Measurements from ENCODE around the gene SRCIN1. TPM values are rescaled to one million over a fixed set of nuclear protein-coding genes. Genes with fewer than 3 reads are reported as not detected.

SRCIN1 gene
- total and polyA plus RNA-seq, 4 donors: 0.05 to 5.3 (median 2.7) TPM

GRCh38 chr17:38632334-38632733 is 26.6 kb upstream of the SRCIN1 start:
- Histone ChIP-seq H3K27ac (ENCODE audit: low read depth in 1 of 2, low read length in 2 of 2) (no peak overlapping the region), H3K9ac (ENCODE audit: low read depth in 1 of 2, low read length in 2 of 2) (no peak overlapping the region), H3K27me3 (ENCODE audit: control insufficient read depth in 4 of 4, insufficient read depth in 4 of 4, low read length in 3 of 4) (no peaks in the 10 kb centered on the region), H3K4me3 (ENCODE audit: low read depth in 1 of 3, low read length in 3 of 3) (no peak overlapping the region), H3K36me3 (ENCODE audit: control insufficient read depth in 4 of 4, insufficient read depth in 3 of 4, low read depth in 1 of 4, low read length in 3 of 4) (no peaks in the 10 kb centered on the region), H3K9me3 (ENCODE audit: control insufficient read depth in 4 of 4, low read length in 3 of 4) (no peaks in the 10 kb centered on the region), H3K4me1 (ENCODE audit: control insufficient read depth in 4 of 4, insufficient read depth in 4 of 4, low read length in 3 of 4) (no peaks in the 10 kb centered on the region)
- TF ChIP-seq SP1 (IDR thresholded peaks at IDR 0.05) (no peak), JUND (IDR thresholded peaks at IDR 0.05) (no peak), YY1 (IDR thresholded peaks at IDR 0.05) (no peak), TAF1 (conservative IDR thresholded peaks at IDR 0.05) (no peak), REST (IDR thresholded peaks at IDR 0.05) (no peak), RXRA (IDR thresholded peaks at IDR 0.05) (no peak), GABPA (IDR thresholded peaks at IDR 0.05 in 1 of 2, conservative IDR thresholded peaks at IDR 0.05 in 1 of 2) (no peak), NR2F2 (IDR thresholded peaks at IDR 0.05) (no peak), FOXA2 (IDR thresholded peaks at IDR 0.05) (no peak), RAD21 (IDR thresholded peaks at IDR 0.05) (no peak), EGR1 (IDR thresholded peaks at IDR 0.05; ENCODE audit: low read depth in 2 of 2) (no peak), ZBTB33 (IDR thresholded peaks at IDR 0.05) (no peak), HNF4A (conservative IDR thresholded peaks at IDR 0.05) (no peak), FOXA1 (IDR thresholded peaks at IDR 0.05) (no peak), MAX (IDR thresholded peaks at IDR 0.05) (no peak), ATF3 (IDR thresholded peaks at IDR 0.05) (no peak), CTCF (IDR thresholded peaks at IDR 0.05; ENCODE audit: low read depth, low read length, missing input control) (no peak), HNF4G (IDR thresholded peaks at IDR 0.05) (no peak)
- WGBS: 73% methylated on average over 6 of the region's 6 CpGs
- no peak for DNase-seq (ENCODE audit: low spot score)
